Measurements from ENCODE around the gene MIER1. TPM values are rescaled to one million over a fixed set of nuclear protein-coding genes. Genes with fewer than 3 reads are reported as not detected.

Gene MIER1
- total and polyA plus RNA-seq, 9 of the 15 experiments (the other 6 are each of a cell fraction or from before 2014, with no cell fraction given) = 13.9 to 34.8 (median 21.5) TPM

DNA sequence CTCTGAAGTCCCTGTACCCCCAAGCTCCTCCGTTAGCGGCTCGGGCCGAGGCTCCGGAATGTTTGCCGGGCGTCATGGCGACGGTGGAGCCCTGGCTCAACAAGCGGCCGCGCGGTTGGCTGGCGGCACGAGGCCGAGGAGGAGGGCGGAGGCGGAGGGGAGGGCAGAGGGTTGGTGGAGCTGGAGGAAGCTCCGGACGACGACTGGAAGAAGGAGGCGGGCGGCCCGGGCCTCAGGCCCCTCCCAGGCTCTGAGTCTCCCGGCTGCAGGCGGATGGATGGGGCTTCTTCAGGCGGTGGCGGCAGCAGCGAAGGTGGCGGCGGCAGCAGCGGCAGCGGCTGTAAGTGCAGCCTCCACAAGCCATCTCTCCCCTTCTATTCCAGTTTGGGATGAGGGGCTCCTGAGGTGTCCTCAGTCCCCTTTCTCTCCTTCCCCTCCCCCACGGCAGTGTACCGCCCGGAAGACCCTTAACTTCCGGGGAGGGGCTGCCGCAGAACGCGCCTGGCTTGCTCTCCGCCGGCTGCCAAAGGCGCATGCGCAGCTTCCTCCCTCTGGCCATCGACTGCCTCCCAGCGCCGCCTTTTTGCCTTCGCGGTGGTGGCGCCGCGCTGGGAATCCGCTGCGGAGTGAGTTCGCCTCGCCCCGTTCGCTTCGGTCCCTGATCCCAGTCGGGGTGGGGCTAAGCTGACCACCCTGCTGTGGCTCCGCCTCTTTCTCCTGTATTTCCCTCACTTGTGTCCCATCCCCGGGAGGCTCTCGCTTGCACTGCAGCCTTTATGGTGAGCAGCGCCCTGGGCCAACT is at the start of gene MIER1, which contains the start of gene DNAI4 (continued):
- peak; percentile 40 for TF ChIP-seq FOS (IDR thresholded peaks at IDR 0.05; ENCODE audit: extremely low read depth, insufficient read length)
- no peak for TF ChIP-seq TAL1 (IDR thresholded peaks at IDR 0.05)
- TF ChIP-seq NBN (IDR thresholded peaks at IDR 0.05; ENCODE audit: low read depth) = peak; percentile 42; the same call in 1 of the 2 replicates
- TF ChIP-seq ZBTB33 (CRISPR knock-in tag; IDR thresholded peaks at IDR 0.05) = peak; percentile 10; the same call in 1 of the 2 replicates
- TF ChIP-seq ZNF124 (CRISPR knock-in tag; IDR thresholded peaks at IDR 0.05) = no peak
- TF ChIP-seq, protein P1, sequence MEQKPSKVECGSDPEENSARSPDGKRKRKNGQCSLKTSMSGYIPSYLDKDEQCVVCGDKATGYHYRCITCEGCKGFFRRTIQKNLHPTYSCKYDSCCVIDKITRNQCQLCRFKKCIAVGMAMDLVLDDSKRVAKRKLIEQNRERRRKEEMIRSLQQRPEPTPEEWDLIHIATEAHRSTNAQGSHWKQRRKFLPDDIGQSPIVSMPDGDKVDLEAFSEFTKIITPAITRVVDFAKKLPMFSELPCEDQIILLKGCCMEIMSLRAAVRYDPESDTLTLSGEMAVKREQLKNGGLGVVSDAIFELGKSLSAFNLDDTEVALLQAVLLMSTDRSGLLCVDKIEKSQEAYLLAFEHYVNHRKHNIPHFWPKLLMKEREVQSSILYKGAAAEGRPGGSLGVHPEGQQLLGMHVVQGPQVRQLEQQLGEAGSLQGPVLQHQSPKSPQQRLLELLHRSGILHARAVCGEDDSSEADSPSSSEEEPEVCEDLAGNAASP (IDR thresholded peaks at IDR 0.05) = no peak
- peak; percentile 55 for TF ChIP-seq POLR2AphosphoS5 (IDR thresholded peaks at IDR 0.05; ENCODE audit: control insufficient read depth, insufficient read depth, low read depth, low read length)
- TF ChIP-seq MXI1 (IDR thresholded peaks at IDR 0.05; ENCODE audit: low read depth, low read length) = peak; percentile 83
- peak; percentile 65; the same call in 1 of the 2 replicates for TF ChIP-seq JUN (IDR thresholded peaks at IDR 0.05; ENCODE audit: borderline replicate concordance, low read depth, low read length)
- no peak for TF ChIP-seq JUN (CRISPR knock-in tag; IDR thresholded peaks at IDR 0.05; ENCODE audit: borderline replicate concordance)
- TF ChIP-seq ZNF561 (CRISPR knock-in tag; conservative IDR thresholded peaks at IDR 0.05) = no peak
- TF ChIP-seq GABPA (tag; conservative IDR thresholded peaks at IDR 0.05; ENCODE audit: low read depth) = peak; percentile 95
- TF ChIP-seq JUND (IDR thresholded peaks at IDR 0.05; ENCODE audit: borderline replicate concordance, low read depth, low read length) = no peak; the same call in 1 of the 2 replicates
- TF ChIP-seq JUND (tag; IDR thresholded peaks at IDR 0.05; ENCODE audit: borderline replicate concordance, low read depth, low read length) = peak; percentile 57; the same call in 1 of the 3 replicates
- TF ChIP-seq HCFC1 (IDR thresholded peaks at IDR 0.05; ENCODE audit: low read depth, low read length) = peak; percentile 2
- TF ChIP-seq SIN3A (IDR thresholded peaks at IDR 0.05; ENCODE audit: borderline replicate concordance in 2 of 2, control insufficient read depth in 1 of 2, low read depth in 2 of 2, low read length in 2 of 2) = peak; percentile 13 to 95; a peak in 3 of 4 replicates
- peak; percentile 55 for TF ChIP-seq CREM (IDR thresholded peaks at IDR 0.05; ENCODE audit: low read depth)
- TF ChIP-seq RAD21 (CRISPR knock-in tag; conservative IDR thresholded peaks at IDR 0.05 in 1 of 2, IDR thresholded peaks at IDR 0.05 in 1 of 2) = peak in 1 of 2 experiments; percentile 9; a peak in 1 of 4 replicates
- TF ChIP-seq HNRNPLL (IDR thresholded peaks at IDR 0.05; ENCODE audit: low read depth, low read length, poor library complexity, severe bottlenecking) = peak; percentile 68
- no peak for TF ChIP-seq KHSRP (IDR thresholded peaks at IDR 0.05)
- 0 out of 2 replicates have a peak, but pooled peaks have one; percentile 11 for TF ChIP-seq TOE1 (IDR thresholded peaks at IDR 0.05; ENCODE audit: borderline replicate concordance)
- TF ChIP-seq TOE1 (CRISPR knock-in tag; IDR thresholded peaks at IDR 0.05; ENCODE audit: borderline replicate concordance, low read depth) = no peak
- no peak for TF ChIP-seq TCF7L2 (IDR thresholded peaks at IDR 0.05; ENCODE audit: low read depth, low read length)

Measured in K562 (cell line).